Mucosa of rectum (tissue), 2 donors: ENCODE data around the gene EPB41L5.
"Not testable (repeated sequence)": the region's sequence is repeated elsewhere in the genome, so short reads cannot be mapped to it uniquely, and the experiment has no call there.

Experiments used
- H3K27ac ChIP-seq, 2 donors: one replicate each; pipeline ENCODE4 v1.7.0; 2013; ENCODE audit warnings: inconsistent platforms in 2 of 2, low read depth in 2 of 2, low read length in 2 of 2
- H3K27me3 ChIP-seq, 2 donors: one replicate each; pipeline ENCODE4 v1.7.0; 2013; ENCODE audit warnings: low read length in 2 of 2; ENCODE audit not compliant: control insufficient read depth in 2 of 2, insufficient read depth in 2 of 2
- H3K36me3 ChIP-seq, 2 donors: one replicate each; pipeline ENCODE4 v1.7.0; 2013; ENCODE audit warnings: low read length in 2 of 2; ENCODE audit not compliant: control insufficient read depth in 2 of 2, insufficient read depth in 2 of 2
- H3K4me1 ChIP-seq, 2 donors: one replicate each; pipeline ENCODE4 v1.7.0; 2013; ENCODE audit warnings: low read length in 2 of 2, mild to moderate bottlenecking in 1 of 2; ENCODE audit not compliant: control insufficient read depth in 2 of 2, insufficient read depth in 2 of 2
- H3K4me3 ChIP-seq, 2 donors: one replicate each; pipeline ENCODE4 v1.7.0; 2013; ENCODE audit warnings: low read length in 2 of 2
- H3K9ac ChIP-seq, 2 donors: one replicate each; pipeline ENCODE4 v1.7.0; 2013; ENCODE audit warnings: low read length in 2 of 2, low read depth in 1 of 2, mild to moderate bottlenecking in 1 of 2
- H3K9me3 ChIP-seq, 2 donors: one replicate each; pipeline ENCODE4 v1.7.0; 2013; ENCODE audit warnings: low read length in 2 of 2; ENCODE audit not compliant: control insufficient read depth in 2 of 2
- donor health status: healthy.
- donor health status: Normal muscosa, but diverticular disease.

Gene EPB41L5

DNA sequence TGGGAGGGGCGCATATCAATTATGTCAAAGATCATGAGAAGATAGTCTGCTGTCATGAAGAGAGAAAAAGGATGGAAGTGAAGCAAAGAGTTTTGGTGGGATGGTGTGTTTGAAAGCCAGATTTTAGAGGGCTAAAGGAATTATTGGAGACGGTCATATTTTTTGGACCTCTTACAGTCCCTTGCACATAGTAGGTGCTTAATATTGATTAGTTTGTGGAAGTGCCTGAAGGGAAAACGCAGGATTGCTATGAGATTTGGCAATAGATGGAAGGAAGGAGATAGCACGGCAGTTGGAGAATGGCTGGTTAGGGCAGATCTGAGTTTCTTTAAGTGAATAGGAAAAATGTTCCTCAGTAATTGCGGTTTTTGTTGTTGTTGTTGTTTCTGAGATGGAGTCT, 15.9 kb downstream of the EPB41L5 start:
- no peaks in the 10 kb centered on the region for H3K9me3 ChIP-seq
- H3K4me1 ChIP-seq = no peaks in the 10 kb centered on the region
- H3K4me3 ChIP-seq = no peak overlapping the region
- H3K36me3 ChIP-seq = no peaks in the 10 kb centered on the region
- H3K27ac ChIP-seq = no peak overlapping the region
- no peaks in the 10 kb centered on the region for H3K27me3 ChIP-seq
- H3K9ac ChIP-seq = no peak overlapping the region

DNA sequence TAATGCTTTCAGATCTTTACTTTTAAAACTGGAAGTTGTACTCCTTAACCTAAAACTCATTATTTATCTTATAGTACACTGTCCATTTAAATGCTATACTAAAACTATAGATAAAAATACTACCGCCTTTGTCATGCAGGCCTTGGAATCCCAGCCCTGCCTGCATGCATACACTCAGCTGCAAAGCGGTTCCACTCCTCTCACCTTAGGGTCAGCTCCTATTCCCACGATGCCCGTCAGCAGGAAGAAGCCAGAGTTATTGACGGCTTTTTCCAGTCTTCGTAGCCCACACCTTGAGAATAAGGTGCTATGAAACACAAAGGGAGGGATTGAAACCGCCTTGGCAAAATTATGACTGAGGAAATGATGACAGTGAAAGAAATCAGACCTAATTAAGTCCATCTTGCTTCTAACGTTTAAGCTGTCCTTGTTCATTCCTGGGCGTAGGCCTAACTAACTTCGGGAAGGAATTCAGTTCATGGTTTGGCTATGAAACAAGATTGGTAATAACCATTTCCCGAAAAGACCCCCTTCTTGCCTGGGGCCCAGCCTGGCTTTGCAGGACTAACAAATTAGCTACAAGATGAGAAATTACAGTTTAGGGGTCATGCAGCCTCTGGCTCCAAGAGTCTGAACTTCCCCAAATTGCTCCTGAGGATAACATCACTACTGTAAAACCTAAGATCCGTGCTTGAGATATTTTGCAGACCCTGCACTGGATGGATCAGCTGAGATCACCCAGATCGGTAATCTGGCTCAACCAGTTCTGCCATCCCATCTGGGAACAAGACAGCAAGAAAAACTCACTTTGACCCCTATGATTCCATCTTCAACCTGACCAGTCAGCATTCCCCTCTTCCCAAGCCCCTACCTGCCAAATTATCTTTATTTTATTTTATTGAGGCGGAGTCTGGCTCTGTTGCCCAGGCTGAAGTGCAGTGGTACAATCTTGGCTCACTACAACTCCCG, 17.1 kb downstream of the EPB41L5 start:
- no peaks in the 10 kb centered on the region for H3K9me3 ChIP-seq
- no peak overlapping the region for H3K9ac ChIP-seq
- H3K27ac ChIP-seq = no peak overlapping the region
- H3K4me3 ChIP-seq = no peak overlapping the region
- no peaks in the 10 kb centered on the region for H3K36me3 ChIP-seq
- H3K27me3 ChIP-seq = no peaks in the 10 kb centered on the region
- H3K4me1 ChIP-seq = no peaks in the 10 kb centered on the region

DNA sequence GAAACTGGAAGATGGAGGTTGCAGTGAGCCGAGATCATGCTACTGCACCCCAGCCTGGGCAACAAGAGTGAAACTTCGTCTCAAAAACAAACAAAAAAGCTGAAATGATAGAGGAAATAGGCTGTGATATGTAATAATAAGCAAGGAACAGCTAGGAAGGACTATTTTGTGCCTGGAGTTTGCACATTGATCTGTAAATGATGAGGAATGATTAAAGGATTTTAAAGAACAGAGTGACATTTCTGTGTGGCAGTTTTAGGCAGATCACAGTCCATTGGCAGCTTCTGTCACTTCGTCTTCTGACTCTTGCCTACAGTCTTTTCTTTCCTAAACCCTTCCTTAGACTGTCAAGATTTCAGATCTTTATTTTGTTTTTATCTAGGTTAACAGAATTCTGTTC, 19.4 kb downstream of the EPB41L5 start:
- Histone ChIP-seq H3K4me3 (no peak overlapping the region), H3K4me1 (no peaks in the 10 kb centered on the region), H3K27ac (no peak overlapping the region), H3K36me3 (no peaks in the 10 kb centered on the region), H3K27me3 (no peaks in the 10 kb centered on the region), H3K9me3 (no peaks in the 10 kb centered on the region), H3K9ac (no peak overlapping the region)

DNA sequence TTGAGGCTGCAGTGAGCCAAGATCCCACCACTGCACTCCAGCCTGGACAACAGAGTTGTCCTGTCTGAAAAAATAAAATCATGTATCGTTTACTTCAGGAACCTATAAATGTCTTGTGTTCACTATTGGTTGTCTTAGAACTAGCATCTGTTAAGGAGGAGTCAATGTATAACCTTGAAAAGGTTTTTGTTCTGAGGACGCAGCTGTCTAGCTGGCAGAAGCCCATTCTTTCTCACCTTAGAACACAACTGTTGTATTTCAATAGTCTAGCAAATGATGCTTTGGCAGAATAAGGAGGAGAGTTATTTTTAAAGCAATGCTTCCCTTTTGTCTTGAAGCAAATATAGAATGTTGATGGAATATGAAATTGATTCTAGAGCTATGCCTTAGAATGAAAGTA, 21.1 kb downstream of the EPB41L5 start:
- H3K4me1 ChIP-seq = no peaks in the 10 kb centered on the region
- H3K36me3 ChIP-seq = no peaks in the 10 kb centered on the region
- H3K9ac ChIP-seq = no peak overlapping the region
- no peaks in the 10 kb centered on the region for H3K9me3 ChIP-seq
- no peak overlapping the region for H3K27ac ChIP-seq
- no peaks in the 10 kb centered on the region for H3K27me3 ChIP-seq
- H3K4me3 ChIP-seq = no peak overlapping the region

DNA sequence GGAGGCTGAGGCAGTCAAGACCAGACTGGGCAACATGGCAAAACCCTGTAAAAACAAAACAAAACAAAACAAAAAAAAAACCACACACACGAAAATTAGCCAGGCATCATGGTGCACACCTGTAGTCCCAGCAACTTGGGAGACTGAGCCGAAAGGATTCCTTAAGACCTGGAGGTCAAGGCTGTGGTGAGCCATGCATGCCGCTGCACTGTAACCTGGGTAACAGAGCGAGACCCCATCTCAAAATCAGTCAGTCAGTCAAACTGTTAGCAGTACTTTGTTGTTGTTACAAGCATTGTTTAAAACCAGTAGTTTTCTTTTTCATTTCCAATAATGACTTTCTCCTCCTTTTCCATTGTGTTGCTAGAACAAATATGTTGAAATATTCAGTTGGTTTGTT, 21.7 kb downstream of the EPB41L5 start:
- no peak overlapping the region for H3K27ac ChIP-seq
- no peaks in the 10 kb centered on the region for H3K27me3 ChIP-seq
- H3K9me3 ChIP-seq = no peaks in the 10 kb centered on the region
- no peaks in the 10 kb centered on the region for H3K4me1 ChIP-seq
- no peak overlapping the region for H3K9ac ChIP-seq
- H3K4me3 ChIP-seq = no peak overlapping the region
- H3K36me3 ChIP-seq = no peaks in the 10 kb centered on the region

DNA sequence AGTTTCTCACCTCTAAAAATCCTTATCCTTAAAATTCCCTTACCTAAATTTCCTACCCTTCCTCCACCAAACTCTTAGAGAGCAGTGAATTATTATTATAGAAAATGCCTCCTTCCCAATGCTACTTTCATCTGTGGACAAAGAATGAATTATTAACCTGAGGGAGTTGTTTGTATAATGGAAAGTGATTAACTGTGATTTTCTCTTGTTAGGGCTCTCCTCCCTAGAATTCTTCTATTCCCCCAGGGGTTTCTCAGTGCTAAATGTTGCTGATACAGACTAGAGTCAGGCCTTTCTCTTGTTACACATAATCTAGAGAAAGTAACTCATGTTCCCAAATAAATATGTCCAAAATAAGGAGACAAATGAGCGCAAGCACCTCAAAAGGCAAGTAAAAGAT, 23.3 kb downstream of the EPB41L5 start:
- Histone ChIP-seq H3K4me1 (no peaks in the 10 kb centered on the region), H3K4me3 (no peak overlapping the region), H3K27me3 (no peaks in the 10 kb centered on the region), H3K36me3 (no peaks in the 10 kb centered on the region), H3K9ac (no peak overlapping the region), H3K27ac (no peak overlapping the region), H3K9me3 (no peaks in the 10 kb centered on the region)

DNA sequence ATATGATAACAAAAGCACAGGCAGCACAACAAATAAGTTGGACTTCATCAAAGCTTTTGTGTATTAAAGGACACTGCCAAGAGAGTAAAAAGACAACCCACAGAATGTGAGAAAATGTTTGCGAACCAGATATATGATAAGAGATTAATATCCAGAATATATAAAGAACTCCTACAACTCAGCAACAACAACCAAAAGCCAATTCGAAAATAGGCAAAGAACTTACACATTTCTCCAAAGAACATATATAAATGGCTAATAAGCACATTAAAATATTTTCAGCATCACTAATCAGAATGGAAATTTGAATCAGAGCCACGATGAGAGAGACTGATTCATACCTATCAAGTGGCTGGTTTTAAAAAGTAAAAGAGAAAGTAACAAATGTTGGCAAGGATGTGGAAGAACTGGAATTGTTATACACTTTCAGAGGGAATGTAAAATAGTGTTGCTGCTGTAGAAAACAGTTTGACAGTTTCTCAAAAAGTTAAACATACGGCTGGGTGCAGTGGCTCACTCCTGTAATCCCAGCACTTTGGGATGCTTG, 25.2 kb downstream of the EPB41L5 start:
- H3K9me3 ChIP-seq = no peaks in the 10 kb centered on the region
- H3K4me1 ChIP-seq = no peaks in the 10 kb centered on the region
- no peak overlapping the region for H3K9ac ChIP-seq
- no peak overlapping the region for H3K4me3 ChIP-seq
- no peaks in the 10 kb centered on the region for H3K36me3 ChIP-seq
- H3K27ac ChIP-seq = no peak overlapping the region
- H3K27me3 ChIP-seq = no peaks in the 10 kb centered on the region

DNA sequence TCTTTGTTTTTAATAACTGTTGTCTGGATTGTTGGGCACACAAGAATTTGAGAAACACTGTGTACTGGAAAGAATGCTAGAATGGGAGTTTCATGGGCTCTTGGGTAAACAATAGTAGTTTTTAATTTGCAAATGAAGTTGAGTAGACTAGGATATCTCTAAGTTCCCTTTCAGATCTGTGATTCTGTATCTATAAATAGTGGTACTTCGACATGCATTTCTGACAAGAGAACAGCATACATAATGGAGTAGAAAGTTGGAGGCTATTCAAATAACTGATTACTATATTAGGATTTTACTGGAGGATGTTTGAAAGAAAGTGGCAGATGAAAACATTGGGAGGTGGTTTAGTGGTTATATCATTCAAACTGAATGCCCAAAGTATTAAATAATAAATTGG, 29.5 kb downstream of the EPB41L5 start:
- Histone ChIP-seq H3K9ac (no peak overlapping the region), H3K27me3 (no peaks in the 10 kb centered on the region), H3K27ac (no peak overlapping the region), H3K4me1 (no peaks in the 10 kb centered on the region), H3K36me3 (peaks cover 4% of the 10 kb centered on the region in 2 donors), H3K4me3 (no peak overlapping the region), H3K9me3 (peaks cover 0 to 2% of the 10 kb centered on the region in 2 donors)

DNA sequence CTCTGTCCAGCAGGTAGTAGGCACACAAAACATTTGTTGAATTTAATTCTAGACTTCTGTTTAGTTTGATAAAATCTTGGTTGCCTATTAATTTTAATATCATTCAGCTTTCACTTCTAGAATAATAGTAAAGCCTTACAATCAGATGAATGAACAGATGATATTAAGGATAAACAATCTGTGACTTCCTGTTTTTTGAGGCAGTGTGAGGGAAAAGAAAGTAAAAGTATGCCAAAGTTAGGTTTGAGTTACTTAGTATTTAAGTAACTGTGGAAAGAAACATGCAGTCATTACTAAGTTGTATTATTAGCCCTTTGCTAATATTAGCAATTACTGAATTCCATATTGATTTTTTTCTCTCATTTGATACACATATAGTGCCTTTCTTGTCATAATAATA, 31.5 kb downstream of the EPB41L5 start:
- Histone ChIP-seq H3K4me3 (no peak overlapping the region), H3K27ac (no peak overlapping the region), H3K27me3 (no peaks in the 10 kb centered on the region), H3K4me1 (no peaks in the 10 kb centered on the region), H3K36me3 (peaks cover 4% of the 10 kb centered on the region in 2 donors), H3K9ac (no peak overlapping the region), H3K9me3 (peaks cover 0 to 2% of the 10 kb centered on the region in 2 donors)

DNA sequence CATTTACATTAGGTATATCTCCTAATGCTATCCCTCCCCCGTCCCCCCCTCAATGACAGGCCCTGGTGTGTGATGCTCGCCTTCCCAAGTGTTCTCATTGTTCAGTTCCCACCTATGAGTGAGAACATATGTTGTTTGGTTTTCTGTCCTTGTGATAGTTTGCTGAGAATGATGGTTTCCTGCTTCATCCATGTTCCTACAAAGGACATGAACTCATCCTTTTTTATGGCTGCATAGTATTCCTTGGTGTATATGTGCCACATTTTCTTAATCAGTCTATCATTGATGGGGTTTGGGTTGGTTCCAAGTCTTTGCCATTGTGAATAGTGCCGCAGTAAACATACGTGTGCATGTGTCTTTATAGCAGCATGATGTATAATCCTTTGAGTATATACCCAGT, 32.9 kb downstream of the EPB41L5 start:
- not testable (repeated sequence) for H3K9me3 ChIP-seq, H3K4me3 ChIP-seq, H3K27ac ChIP-seq, H3K36me3 ChIP-seq, H3K4me1 ChIP-seq, H3K27me3 ChIP-seq, H3K9ac ChIP-seq
